Dendritic cell treated with granulocyte-macrophage colony-stimulating factor and Interleukin-4, amounts not matched to agents 40 ng/mL and 50 ng/mL, for 4 days (primary cell): ENCODE results near the gene C4orf50.
"Not testable (repeated sequence)": the region's sequence is repeated elsewhere in the genome, so short reads cannot be mapped to it uniquely, and the experiment has no call there.

Experiments
- H3K27ac Mint-ChIP-seq: one replicate; pipeline ENCODE4 v1.8.0; 2022; ENCODE audit warnings: mild to moderate bottlenecking, mixed read lengths
- H3K27me3 Mint-ChIP-seq: one replicate; pipeline ENCODE4 v1.8.0; 2022; ENCODE audit warnings: mild to moderate bottlenecking, mixed read lengths
- H3K36me3 Mint-ChIP-seq: one replicate; pipeline ENCODE4 v1.8.0; 2022; ENCODE audit warnings: low read depth, mixed read lengths
- H3K4me1 Mint-ChIP-seq: one replicate; pipeline ENCODE4 v1.8.0; 2022; ENCODE audit warnings: low read depth, mixed read lengths
- H3K4me3 Mint-ChIP-seq: one replicate; pipeline ENCODE4 v1.8.0; 2022; ENCODE audit warnings: mild to moderate bottlenecking, moderate library complexity, mixed read lengths
- H3K9me3 Mint-ChIP-seq: one replicate; pipeline ENCODE4 v1.8.0; 2022; ENCODE audit warnings: mixed read lengths
- intact Hi-C: fragments of 100-400 bp; cut with micrococcal nuclease; formaldehyde crosslinking; loops from one replicate; pipeline ENCODE4 v1.15.0; 2022

The C4orf50 gene

DNA sequence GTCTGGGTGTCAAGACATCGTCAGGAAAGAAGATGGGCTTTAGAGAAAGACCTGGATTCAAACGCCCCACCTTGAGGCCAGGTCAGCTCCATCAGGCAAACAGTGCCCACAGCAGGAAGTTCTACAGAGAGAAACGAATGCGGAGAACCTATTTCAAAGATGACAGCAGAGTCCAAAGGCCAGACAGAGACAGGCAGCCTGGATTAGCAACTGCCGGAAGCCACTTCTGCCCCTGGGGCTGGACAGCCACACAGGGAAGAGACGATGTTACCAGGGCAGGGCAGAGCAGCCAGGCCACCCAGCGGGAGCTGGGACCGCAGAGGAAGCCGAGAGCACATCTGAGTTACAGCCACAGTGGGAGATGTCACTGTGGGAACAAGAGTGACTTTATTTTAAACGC, 1.2 kb downstream of the C4orf50 start:
- Mint-ChIP-seq H3K4me3 (no peak overlapping the region), H3K36me3 (no peaks in the 10 kb centered on the region), H3K9me3 (no peaks in the 10 kb centered on the region), H3K27me3 (peaks cover 3% of the 10 kb centered on the region), H3K4me1 (no peaks in the 10 kb centered on the region), H3K27ac (no peak overlapping the region)
- intact Hi-C loops = no loop called here

DNA sequence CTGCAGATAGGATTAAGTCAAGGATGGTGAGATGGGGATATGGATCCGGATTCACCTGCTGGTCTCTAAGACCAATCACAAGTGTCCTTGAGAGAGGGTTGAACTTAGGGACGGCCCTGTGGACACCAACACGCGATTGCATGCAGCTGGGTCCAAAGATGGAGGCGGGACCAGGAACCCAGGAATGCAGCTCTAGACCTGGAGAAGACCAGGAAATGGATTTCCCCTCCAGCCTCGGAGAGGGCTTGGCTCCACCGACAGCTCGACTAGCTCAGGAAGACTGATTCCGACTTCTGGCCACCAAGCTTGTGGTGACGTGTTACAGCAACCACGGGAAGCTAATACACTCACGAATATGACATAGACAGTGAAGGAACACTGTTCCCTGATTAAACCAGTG, 4.7 kb downstream of the C4orf50 start:
- intact Hi-C loops = no loop called here
- Mint-ChIP-seq H3K9me3 (no peaks in the 10 kb centered on the region), H3K27me3 (peaks cover 21% of the 10 kb centered on the region), H3K36me3 (no peaks in the 10 kb centered on the region), H3K4me1 (no peaks in the 10 kb centered on the region), H3K4me3 (no peak overlapping the region), H3K27ac (no peak overlapping the region)

DNA sequence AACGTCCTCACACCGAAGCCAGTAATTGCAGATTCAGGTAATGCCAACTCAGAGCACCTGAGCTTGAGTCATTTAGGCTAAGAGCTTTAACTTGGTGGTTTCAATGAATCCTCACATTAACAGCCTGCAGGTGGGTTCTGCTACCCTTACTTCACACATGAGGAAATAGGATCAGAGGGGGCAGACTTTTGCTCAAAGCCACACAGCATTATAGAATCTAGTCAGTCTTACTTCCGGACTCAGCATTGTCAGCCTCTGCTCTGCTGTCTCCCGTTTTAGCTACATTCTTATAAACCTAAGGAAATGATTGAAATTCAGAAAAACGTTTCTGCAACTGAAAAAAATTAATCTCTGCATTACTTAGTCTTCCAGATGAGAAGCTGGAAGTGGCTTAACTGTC, 6.0 kb downstream of the C4orf50 start:
- Mint-ChIP-seq H3K36me3 (no peaks in the 10 kb centered on the region), H3K27me3 (peaks cover 26% of the 10 kb centered on the region), H3K9me3 (no peaks in the 10 kb centered on the region), H3K4me1 (no peaks in the 10 kb centered on the region), H3K4me3 (no peak overlapping the region), H3K27ac (no peak overlapping the region)
- intact Hi-C loops = no loop called here

- H3K4me3 Mint-ChIP-seq = no peak overlapping the region
- H3K27me3 Mint-ChIP-seq = peaks cover 28% of the 10 kb centered on the region
- no peaks in the 10 kb centered on the region for H3K9me3 Mint-ChIP-seq
- intact Hi-C loops = no loop called here
- no peaks in the 10 kb centered on the region for H3K36me3 Mint-ChIP-seq
- H3K4me1 Mint-ChIP-seq = no peaks in the 10 kb centered on the region
- no peak overlapping the region for H3K27ac Mint-ChIP-seq
Measured at GRCh38 chr4:6011686-6012085, 6.5 kb downstream of the C4orf50 start.

DNA sequence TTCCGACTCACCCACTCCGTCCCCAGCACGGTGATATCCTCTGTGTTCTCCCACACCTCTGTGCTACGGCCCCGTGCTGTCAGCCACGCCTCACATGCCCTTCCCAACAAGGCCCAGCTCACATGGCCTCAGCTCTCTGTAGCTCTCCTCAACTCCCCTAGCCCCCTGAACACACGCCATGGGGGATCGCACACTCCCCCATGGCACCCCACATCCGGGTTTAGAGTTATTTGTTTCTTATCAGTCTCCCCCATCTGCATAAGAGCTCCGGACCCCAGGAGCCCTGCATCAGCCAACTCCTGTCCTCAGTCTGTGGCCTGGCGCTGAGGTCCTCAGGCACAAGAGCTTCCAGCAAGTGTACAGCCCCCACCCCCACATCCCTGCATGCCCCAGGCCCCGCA, 7.0 kb downstream of the C4orf50 start:
- Mint-ChIP-seq H3K36me3 (no peaks in the 10 kb centered on the region), H3K4me1 (no peaks in the 10 kb centered on the region), H3K9me3 (no peaks in the 10 kb centered on the region), H3K4me3 (no peak overlapping the region), H3K27ac (no peak overlapping the region), H3K27me3 (peaks cover 28% of the 10 kb centered on the region)
- intact Hi-C loops = no loop called here

- intact Hi-C loops = no loop called here
- no peaks in the 10 kb centered on the region for H3K4me1 Mint-ChIP-seq
- H3K4me3 Mint-ChIP-seq = no peak overlapping the region
- no peaks in the 10 kb centered on the region for H3K9me3 Mint-ChIP-seq
- no peaks in the 10 kb centered on the region for H3K36me3 Mint-ChIP-seq
- H3K27ac Mint-ChIP-seq = no peak overlapping the region
- H3K27me3 Mint-ChIP-seq = peaks cover 28% of the 10 kb centered on the region
Measured at GRCh38 chr4:6010789-6011188, 7.4 kb downstream of the C4orf50 start.

DNA sequence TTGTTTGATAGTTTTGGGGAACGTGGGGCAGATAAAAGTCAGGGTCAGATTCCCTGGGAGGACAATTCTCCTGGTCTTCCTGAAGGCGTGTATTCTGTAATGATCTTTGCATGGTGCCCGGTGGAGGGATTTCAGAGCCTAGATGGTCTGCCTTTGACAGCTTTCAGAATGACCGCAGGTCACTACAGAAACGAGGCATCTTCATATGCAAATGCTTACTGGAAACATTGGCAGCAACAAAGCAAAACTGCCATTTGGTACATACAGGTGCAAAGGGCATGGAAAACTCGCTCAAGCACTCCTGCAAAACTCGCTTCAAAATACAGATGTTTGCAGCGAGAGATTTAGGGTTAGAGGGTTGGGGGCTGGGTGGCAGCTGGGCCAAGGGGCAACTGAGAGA, 8.8 kb downstream of the C4orf50 start:
- no peak overlapping the region for H3K4me3 Mint-ChIP-seq
- no peak overlapping the region for H3K27ac Mint-ChIP-seq
- H3K27me3 Mint-ChIP-seq = peaks cover 28% of the 10 kb centered on the region

DNA sequence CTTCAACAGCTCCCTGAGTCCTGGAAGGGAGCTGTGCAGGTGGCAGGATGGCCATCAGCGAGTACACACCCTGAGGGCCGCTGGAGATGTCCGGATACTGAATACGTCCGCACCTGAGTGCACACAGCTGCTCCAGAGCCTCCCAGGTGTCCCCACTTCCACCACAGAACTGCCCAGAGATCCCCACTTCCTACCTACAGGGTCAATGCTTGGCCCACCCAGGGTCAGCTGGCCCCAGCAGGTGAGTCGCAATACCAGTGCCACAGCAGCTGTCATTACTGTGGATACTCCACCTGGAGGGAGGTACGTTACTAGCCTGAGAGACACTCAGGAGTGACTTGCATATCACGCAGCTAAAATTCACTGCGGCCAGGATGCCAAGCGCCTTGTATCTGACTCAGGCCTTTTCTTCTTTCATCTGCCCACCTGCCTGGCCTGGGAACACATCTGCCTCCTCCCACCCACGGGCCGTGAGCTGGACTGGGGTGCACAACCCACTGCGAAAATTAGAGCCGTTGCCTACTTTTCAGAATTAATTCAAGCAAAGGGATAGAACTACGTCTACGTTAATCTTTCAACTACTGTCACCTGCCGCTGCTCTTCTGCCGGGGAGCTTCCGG, 9.4 kb downstream of the C4orf50 start:
- no peak overlapping the region for H3K4me3 Mint-ChIP-seq
- H3K9me3 Mint-ChIP-seq = no peaks in the 10 kb centered on the region
- no peak overlapping the region for H3K27ac Mint-ChIP-seq
- H3K36me3 Mint-ChIP-seq = no peaks in the 10 kb centered on the region
- H3K27me3 Mint-ChIP-seq = peaks cover 28% of the 10 kb centered on the region
- intact Hi-C loops = no loop called here
- H3K4me1 Mint-ChIP-seq = no peaks in the 10 kb centered on the region

More for the DNA sequence above, 8.8 kb downstream of the C4orf50 start:
- intact Hi-C loops = no loop called here
- H3K4me1 Mint-ChIP-seq = no peaks in the 10 kb centered on the region
- H3K36me3 Mint-ChIP-seq = no peaks in the 10 kb centered on the region
- H3K9me3 Mint-ChIP-seq = no peaks in the 10 kb centered on the region

DNA sequence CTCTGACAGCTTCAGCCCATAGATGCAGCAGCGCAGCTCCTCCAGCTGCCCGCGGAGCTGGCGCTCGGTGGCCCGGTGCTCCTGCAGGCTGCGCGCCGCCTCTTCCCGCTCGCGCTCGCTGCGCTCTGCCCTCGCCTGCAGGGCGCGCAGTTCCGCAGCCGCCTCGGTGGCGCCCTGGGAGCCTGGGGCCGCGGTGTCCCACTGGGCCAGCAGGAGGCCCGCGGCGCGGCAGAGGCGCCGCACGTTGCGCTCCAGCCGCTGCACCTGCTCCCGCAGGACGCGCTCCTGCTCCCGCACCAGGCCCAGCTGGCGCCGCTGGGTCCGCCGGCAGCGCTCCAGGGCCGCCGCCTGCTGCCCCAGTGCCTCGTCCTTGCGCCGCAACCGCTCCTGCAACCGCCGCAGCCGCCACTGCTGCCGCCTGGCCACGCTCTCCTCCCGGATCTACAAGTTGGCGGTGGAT, 10.1 kb downstream of the C4orf50 start:
- no peak overlapping the region for H3K4me3 Mint-ChIP-seq
- no peak overlapping the region for H3K27ac Mint-ChIP-seq
- H3K9me3 Mint-ChIP-seq = no peaks in the 10 kb centered on the region
- intact Hi-C loops = no loop called here
- no peaks in the 10 kb centered on the region for H3K4me1 Mint-ChIP-seq
- H3K27me3 Mint-ChIP-seq = peaks cover 28% of the 10 kb centered on the region
- no peaks in the 10 kb centered on the region for H3K36me3 Mint-ChIP-seq

DNA sequence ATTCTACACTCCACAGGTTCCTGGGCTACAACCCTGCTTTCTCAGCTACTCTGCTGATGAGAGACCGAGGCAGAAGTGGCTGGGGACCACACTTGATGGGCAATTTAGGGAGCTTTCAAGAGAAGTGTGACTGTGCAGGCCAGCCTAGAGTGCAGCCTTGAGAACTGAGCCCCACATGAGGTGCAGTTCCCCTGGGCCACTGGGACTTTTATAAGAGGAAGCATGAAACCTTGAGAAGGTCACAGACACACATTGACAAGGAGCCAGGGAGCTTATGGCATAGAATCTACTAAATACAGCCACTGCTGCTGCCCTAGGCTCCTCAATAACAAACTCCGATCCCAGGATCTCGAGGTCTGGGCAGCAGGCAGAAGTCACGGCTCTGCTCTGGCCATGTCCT, 13.1 kb downstream of the C4orf50 start:
- Mint-ChIP-seq H3K36me3 (no peaks in the 10 kb centered on the region), H3K9me3 (no peaks in the 10 kb centered on the region), H3K4me1 (no peaks in the 10 kb centered on the region), H3K4me3 (no peak overlapping the region), H3K27ac (no peak overlapping the region), H3K27me3 (peaks cover 18% of the 10 kb centered on the region)
- intact Hi-C loops = no loop called here

GRCh38 chr4:6003485-6003884, 14.7 kb downstream of the C4orf50 start:
- H3K4me3 Mint-ChIP-seq, intact Hi-C loops, H3K36me3 Mint-ChIP-seq, H3K27me3 Mint-ChIP-seq, H3K9me3 Mint-ChIP-seq, H3K4me1 Mint-ChIP-seq, H3K27ac Mint-ChIP-seq: not testable (repeated sequence)

- Mint-ChIP-seq H3K27ac (no peak overlapping the region), H3K4me1 (no peaks in the 10 kb centered on the region), H3K36me3 (no peaks in the 10 kb centered on the region), H3K9me3 (no peaks in the 10 kb centered on the region), H3K27me3 (peaks cover 4% of the 10 kb centered on the region), H3K4me3 (no peak overlapping the region)
- intact Hi-C loops = no loop called here
Measured at GRCh38 chr4:6002926-6003325, 15.3 kb downstream of the C4orf50 start.

DNA sequence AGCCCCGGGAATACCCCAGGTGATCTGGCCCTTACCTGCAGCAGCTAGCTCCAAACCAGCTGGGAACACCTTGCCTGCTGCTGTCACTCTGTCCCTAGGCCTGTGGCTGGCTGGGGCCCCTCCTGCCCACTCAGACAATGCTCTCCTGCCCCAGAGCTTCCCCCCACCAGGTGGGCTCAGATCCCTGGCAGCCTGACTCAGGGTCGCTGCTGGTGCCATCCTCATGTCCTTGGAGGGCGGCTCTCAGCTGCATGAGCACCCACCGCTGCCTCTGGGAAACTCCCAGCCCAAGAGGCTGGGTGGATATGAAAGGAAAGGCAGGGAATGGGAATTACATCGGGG, 15.8 kb downstream of the C4orf50 start:
- Mint-ChIP-seq H3K9me3 (no peaks in the 10 kb centered on the region), H3K4me1 (no peaks in the 10 kb centered on the region), H3K36me3 (no peaks in the 10 kb centered on the region), H3K27ac (no peak overlapping the region), H3K4me3 (no peak overlapping the region), H3K27me3 (peaks cover 3% of the 10 kb centered on the region)
- intact Hi-C loops = no loop called here

- intact Hi-C loops = no loop called here
- no peak overlapping the region for H3K4me3 Mint-ChIP-seq
- H3K4me1 Mint-ChIP-seq = peaks cover 2% of the 10 kb centered on the region
- peaks cover under 1% of the 10 kb centered on the region for H3K27me3 Mint-ChIP-seq
- no peaks in the 10 kb centered on the region for H3K9me3 Mint-ChIP-seq
- no peak overlapping the region for H3K27ac Mint-ChIP-seq
- no peaks in the 10 kb centered on the region for H3K36me3 Mint-ChIP-seq
Measured at GRCh38 chr4:6001680-6002491, 16.3 kb downstream of the C4orf50 start.
